Measurements from ENCODE around the gene SPNS3.

SPNS3 gene

GRCh38 chr17:4487820-4488716 lies 54.3 kb downstream of the SPNS3 start:
- no peak overlapping the region for H3K4me3 ChIP-seq (ENCODE audit: low read length)
- DNase-seq (ENCODE audit: low read depth): no peak
- no peak for TF ChIP-seq CTCF (conservative IDR thresholded peaks at IDR 0.05; ENCODE audit: low read length)

- TF ChIP-seq CTCF (conservative IDR thresholded peaks at IDR 0.05; ENCODE audit: low read length): no peak
- DNase-seq (ENCODE audit: low read depth): no peak
These were observed 55.4 kb downstream of the SPNS3 start for GRCh38 chr17:4488989-4489595.

GRCh38 chr17:4490109-4490591 lies 56.4 kb downstream of the SPNS3 start:
- no peak overlapping the region for H3K4me3 ChIP-seq (ENCODE audit: low read length)
- no peak for DNase-seq (ENCODE audit: low read depth)
- no peak for TF ChIP-seq CTCF (conservative IDR thresholded peaks at IDR 0.05; ENCODE audit: low read length)

More at GRCh38 chr17:4488989-4489595, 55.4 kb downstream of the SPNS3 start:
- H3K4me3 ChIP-seq (ENCODE audit: low read length): no peak overlapping the region

GRCh38 chr17:4490637-4491061 lies 56.9 kb downstream of the SPNS3 start:
- DNase-seq (ENCODE audit: low read depth): no peak
- no peak for TF ChIP-seq CTCF (conservative IDR thresholded peaks at IDR 0.05; ENCODE audit: low read length)
- no peak overlapping the region for H3K4me3 ChIP-seq (ENCODE audit: low read length)

DNA sequence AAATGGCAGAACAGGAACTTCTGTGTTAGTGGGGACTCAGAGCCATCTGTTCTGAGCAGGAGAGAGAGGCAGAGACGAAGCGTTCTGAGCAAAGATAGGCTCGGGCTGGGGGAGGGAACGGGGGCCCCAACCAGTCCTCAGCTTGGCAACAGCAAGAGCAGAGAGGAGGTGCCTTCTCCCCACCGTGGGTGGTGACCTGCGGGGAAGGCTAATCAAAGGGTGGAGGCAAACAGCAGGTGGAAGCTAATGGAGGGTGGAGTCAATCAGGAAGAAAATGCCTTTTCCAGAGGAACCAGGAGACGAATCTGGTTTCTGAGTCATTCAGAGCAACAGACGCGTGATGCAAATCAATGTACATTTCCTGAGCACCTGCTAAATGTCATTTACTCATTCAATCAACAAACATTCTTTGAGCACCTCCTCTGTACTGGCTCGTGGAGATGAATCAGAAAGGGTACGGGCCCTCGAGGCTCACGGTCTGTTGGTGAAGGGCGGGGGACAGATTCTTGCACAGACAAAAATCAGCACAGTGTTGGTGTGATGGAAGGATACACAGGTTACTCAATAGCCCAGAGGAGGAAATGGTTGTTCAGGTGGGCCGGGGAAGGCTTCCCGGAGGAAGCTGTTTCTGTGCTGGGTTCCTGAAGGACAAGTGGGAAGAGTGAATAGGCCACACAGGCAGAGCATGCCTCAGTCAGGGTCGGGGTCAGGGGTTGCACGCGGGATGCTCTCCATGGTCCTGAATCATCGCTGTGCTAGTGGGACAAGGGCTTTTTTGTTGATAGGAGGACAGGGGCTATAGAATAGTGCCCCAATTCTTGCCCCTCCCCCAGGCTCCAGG lies 59.2 kb downstream of the SPNS3 start:
- TF ChIP-seq CTCF (conservative IDR thresholded peaks at IDR 0.05; ENCODE audit: low read length): no peak
- no peak for DNase-seq (ENCODE audit: low read depth)
- H3K4me3 ChIP-seq (ENCODE audit: low read length): no peak overlapping the region

- TF ChIP-seq CTCF (conservative IDR thresholded peaks at IDR 0.05; ENCODE audit: low read length): no peak
- H3K4me3 ChIP-seq (ENCODE audit: low read length): no peak overlapping the region
- peak; percentile 34 for DNase-seq (ENCODE audit: low read depth)
These were observed 63.5 kb downstream of the SPNS3 start for GRCh38 chr17:4497101-4497824.
